Neural progenitor cell (in vitro differentiated cells): ENCODE measurements around the gene STRN4.

Experiments used
- EZH2 ChIP-seq: fragments of 200-600 bp; sonication (generic); IDR thresholded peaks from 2 replicates; pipeline ENCODE4 v1.6.1; 2017; ENCODE audit warnings: antibody characterized with exemption, mild to moderate bottlenecking, moderate library complexity
- EZH2phosphoT487 ChIP-seq: fragments of 200-600 bp; sonication (generic); IDR thresholded peaks from 2 replicates; pipeline ENCODE4 v1.6.1; 2017; ENCODE audit warnings: antibody characterized with exemption
- TF ChIP-seq, protein P1 (sequence below): fragments of 200-600 bp; sonication (generic); IDR thresholded peaks from 2 replicates; pipeline ENCODE4 v1.5.1; 2017; ENCODE audit warnings: antibody characterized with exemption, mild to moderate bottlenecking

GRCh38 chr19:46691948-46692347 is 54.3 kb downstream of the STRN4 start:
- TF ChIP-seq EZH2 (no peak), EZH2phosphoT487 (no peak)
- TF ChIP-seq, protein P1, sequence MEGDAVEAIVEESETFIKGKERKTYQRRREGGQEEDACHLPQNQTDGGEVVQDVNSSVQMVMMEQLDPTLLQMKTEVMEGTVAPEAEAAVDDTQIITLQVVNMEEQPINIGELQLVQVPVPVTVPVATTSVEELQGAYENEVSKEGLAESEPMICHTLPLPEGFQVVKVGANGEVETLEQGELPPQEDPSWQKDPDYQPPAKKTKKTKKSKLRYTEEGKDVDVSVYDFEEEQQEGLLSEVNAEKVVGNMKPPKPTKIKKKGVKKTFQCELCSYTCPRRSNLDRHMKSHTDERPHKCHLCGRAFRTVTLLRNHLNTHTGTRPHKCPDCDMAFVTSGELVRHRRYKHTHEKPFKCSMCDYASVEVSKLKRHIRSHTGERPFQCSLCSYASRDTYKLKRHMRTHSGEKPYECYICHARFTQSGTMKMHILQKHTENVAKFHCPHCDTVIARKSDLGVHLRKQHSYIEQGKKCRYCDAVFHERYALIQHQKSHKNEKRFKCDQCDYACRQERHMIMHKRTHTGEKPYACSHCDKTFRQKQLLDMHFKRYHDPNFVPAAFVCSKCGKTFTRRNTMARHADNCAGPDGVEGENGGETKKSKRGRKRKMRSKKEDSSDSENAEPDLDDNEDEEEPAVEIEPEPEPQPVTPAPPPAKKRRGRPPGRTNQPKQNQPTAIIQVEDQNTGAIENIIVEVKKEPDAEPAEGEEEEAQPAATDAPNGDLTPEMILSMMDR = no peak
